ENCODE measurements around the gene MICAL2. TPM values are rescaled to one million over a fixed set of nuclear protein-coding genes. Genes with fewer than 3 reads are reported as not detected.

MICAL2 gene
- total and polyA plus RNA-seq, 2 of the 13 experiments (the other 11 are each of a cell fraction or from before 2014, with no cell fraction given): 0.78 to 1.1 TPM

GRCh38 chr11:12167061-12168000 lies 56.9 kb downstream of the MICAL2 start (continued):
- no peak for TF ChIP-seq ZNF646 (CRISPR knock-in tag; IDR thresholded peaks at IDR 0.05)
- no peak for TF ChIP-seq PBX2 (CRISPR knock-in tag; IDR thresholded peaks at IDR 0.05)
- TF ChIP-seq FOSL2 (CRISPR knock-in tag; IDR thresholded peaks at IDR 0.05): peak; percentile 79
- TF ChIP-seq, protein P1, sequence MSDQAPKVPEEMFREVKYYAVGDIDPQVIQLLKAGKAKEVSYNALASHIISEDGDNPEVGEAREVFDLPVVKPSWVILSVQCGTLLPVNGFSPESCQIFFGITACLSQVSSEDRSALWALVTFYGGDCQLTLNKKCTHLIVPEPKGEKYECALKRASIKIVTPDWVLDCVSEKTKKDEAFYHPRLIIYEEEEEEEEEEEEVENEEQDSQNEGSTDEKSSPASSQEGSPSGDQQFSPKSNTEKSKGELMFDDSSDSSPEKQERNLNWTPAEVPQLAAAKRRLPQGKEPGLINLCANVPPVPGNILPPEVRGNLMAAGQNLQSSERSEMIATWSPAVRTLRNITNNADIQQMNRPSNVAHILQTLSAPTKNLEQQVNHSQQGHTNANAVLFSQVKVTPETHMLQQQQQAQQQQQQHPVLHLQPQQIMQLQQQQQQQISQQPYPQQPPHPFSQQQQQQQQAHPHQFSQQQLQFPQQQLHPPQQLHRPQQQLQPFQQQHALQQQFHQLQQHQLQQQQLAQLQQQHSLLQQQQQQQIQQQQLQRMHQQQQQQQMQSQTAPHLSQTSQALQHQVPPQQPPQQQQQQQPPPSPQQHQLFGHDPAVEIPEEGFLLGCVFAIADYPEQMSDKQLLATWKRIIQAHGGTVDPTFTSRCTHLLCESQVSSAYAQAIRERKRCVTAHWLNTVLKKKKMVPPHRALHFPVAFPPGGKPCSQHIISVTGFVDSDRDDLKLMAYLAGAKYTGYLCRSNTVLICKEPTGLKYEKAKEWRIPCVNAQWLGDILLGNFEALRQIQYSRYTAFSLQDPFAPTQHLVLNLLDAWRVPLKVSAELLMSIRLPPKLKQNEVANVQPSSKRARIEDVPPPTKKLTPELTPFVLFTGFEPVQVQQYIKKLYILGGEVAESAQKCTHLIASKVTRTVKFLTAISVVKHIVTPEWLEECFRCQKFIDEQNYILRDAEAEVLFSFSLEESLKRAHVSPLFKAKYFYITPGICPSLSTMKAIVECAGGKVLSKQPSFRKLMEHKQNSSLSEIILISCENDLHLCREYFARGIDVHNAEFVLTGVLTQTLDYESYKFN (CRISPR knock-in tag; conservative IDR thresholded peaks at IDR 0.05): 0 out of 2 replicates have a peak, but pooled peaks have one; percentile 22
- no peak for TF ChIP-seq ZBTB20 (CRISPR knock-in tag; IDR thresholded peaks at IDR 0.05; ENCODE audit: borderline replicate concordance, low read depth)
- TF ChIP-seq, protein P2, sequence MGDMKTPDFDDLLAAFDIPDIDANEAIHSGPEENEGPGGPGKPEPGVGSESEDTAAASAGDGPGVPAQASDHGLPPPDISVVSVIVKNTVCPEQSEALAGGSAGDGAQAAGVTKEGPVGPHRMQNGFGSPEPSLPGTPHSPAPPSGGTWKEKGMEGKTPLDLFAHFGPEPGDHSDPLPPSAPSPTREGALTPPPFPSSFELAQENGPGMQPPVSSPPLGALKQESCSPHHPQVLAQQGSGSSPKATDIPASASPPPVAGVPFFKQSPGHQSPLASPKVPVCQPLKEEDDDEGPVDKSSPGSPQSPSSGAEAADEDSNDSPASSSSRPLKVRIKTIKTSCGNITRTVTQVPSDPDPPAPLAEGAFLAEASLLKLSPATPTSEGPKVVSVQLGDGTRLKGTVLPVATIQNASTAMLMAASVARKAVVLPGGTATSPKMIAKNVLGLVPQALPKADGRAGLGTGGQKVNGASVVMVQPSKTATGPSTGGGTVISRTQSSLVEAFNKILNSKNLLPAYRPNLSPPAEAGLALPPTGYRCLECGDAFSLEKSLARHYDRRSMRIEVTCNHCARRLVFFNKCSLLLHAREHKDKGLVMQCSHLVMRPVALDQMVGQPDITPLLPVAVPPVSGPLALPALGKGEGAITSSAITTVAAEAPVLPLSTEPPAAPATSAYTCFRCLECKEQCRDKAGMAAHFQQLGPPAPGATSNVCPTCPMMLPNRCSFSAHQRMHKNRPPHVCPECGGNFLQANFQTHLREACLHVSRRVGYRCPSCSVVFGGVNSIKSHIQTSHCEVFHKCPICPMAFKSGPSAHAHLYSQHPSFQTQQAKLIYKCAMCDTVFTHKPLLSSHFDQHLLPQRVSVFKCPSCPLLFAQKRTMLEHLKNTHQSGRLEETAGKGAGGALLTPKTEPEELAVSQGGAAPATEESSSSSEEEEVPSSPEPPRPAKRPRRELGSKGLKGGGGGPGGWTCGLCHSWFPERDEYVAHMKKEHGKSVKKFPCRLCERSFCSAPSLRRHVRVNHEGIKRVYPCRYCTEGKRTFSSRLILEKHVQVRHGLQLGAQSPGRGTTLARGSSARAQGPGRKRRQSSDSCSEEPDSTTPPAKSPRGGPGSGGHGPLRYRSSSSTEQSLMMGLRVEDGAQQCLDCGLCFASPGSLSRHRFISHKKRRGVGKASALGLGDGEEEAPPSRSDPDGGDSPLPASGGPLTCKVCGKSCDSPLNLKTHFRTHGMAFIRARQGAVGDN (CRISPR knock-in tag; IDR thresholded peaks at IDR 0.05): peak; percentile 52
- peak; percentile 23; the same call in 1 of the 2 replicates for TF ChIP-seq MED1 (CRISPR knock-in tag; IDR thresholded peaks at IDR 0.05)
- TF ChIP-seq ZNF235 (CRISPR knock-in tag; IDR thresholded peaks at IDR 0.05; ENCODE audit: borderline replicate concordance): no peak
